Stimulated activated CD8-positive, alpha-beta memory T cell treated with anti-CD3 and anti-CD28 coated beads, Interleukin-7, amount 100 ng/mL, for 1 hour (primary cell): ENCODE measurements around the gene C1orf116.

Source experiments
- DNase-seq, 2 donors: peaks; one replicate each; pipeline ENCODE4 v3.0.0-alpha.2; 2020; ENCODE audit warnings: low read depth in 2 of 2

C1orf116 gene

GRCh38 chr1:207034998-207035397, 2.4 kb upstream of the C1orf116 start:
- no peak for DNase-seq

GRCh38 chr1:207034208-207034607, 1.7 kb upstream of the C1orf116 start:
- DNase-seq = no peak

- DNase-seq = no peak
Measured at GRCh38 chr1:207033302-207033701, 746 bp upstream of the C1orf116 start.

- DNase-seq = no peak
Measured at GRCh38 chr1:207031632-207032264, 808 bp downstream of the C1orf116 start.

- DNase-seq = no peak
Measured at GRCh38 chr1:207031016-207031415, 1.5 kb downstream of the C1orf116 start.

- DNase-seq = no peak
Measured at GRCh38 chr1:207030522-207031009, 2.0 kb downstream of the C1orf116 start.

- DNase-seq = no peak
Measured at GRCh38 chr1:207029701-207030521, 2.6 kb downstream of the C1orf116 start.

GRCh38 chr1:207028884-207029650, 3.5 kb downstream of the C1orf116 start:
- DNase-seq = no peak

GRCh38 chr1:207027921-207028320, 4.6 kb downstream of the C1orf116 start:
- DNase-seq = no peak

- no peak for DNase-seq
Measured at GRCh38 chr1:207027206-207027777, 5.3 kb downstream of the C1orf116 start.

- DNase-seq = no peak
Measured at GRCh38 chr1:207026104-207026534, 6.4 kb downstream of the C1orf116 start.

GRCh38 chr1:207025146-207025880, 7.2 kb downstream of the C1orf116 start:
- no peak for DNase-seq

GRCh38 chr1:207024202-207025145, 8.1 kb downstream of the C1orf116 start:
- DNase-seq = no peak

GRCh38 chr1:207022996-207023679, 9.4 kb downstream of the C1orf116 start:
- DNase-seq = no peak

- DNase-seq = no peak
Measured at GRCh38 chr1:207021876-207022596, 10.5 kb downstream of the C1orf116 start.

- no peak for DNase-seq
Measured at GRCh38 chr1:207021139-207021861, 11.3 kb downstream of the C1orf116 start.

- no peak for DNase-seq
Measured at GRCh38 chr1:207020709-207021107, 11.8 kb downstream of the C1orf116 start.

- DNase-seq = no peak
Measured at GRCh38 chr1:207020065-207020708, 12.4 kb downstream of the C1orf116 start.
